Panc1 (cell line): ENCODE measurements around the gene HMOX1. TPM values are rescaled to one million over a fixed set of nuclear protein-coding genes. Genes with fewer than 3 reads are reported as not detected.

Experiments
- ATAC-seq: fragments of 200-7000 bp; cut with Tn5 transposase; 2 replicates; pipeline ENCODE4 v1.9.1; 2020; ENCODE audit warnings: mild to moderate bottlenecking, moderate library complexity
- BruUV-seq: library from RNA; stranded (reverse); fragments of 400-500 nt; replicated peaks from 2 replicates; lab custom pipeline; 2021; lab: Mats Ljungman, UMichigan
- CTCF ChIA-PET: fragments of 300-600 bp; sonication (Branson Sonifier 250); formaldehyde crosslinking; loops from one replicate; lab custom pipeline; 2022; ENCODE audit warnings: antibody characterized with exemption; lab: Charles Lee
- POLR2A ChIA-PET: fragments of 300-600 bp; sonication (Branson Sonifier 250); formaldehyde crosslinking; loops from one replicate; lab custom pipeline; 2022; ENCODE audit warnings: antibody characterized with exemption; lab: Charles Lee
- DNase-seq: peaks from one replicate; pipeline ENCODE4 v3.0.0-alpha.2; 2010; ENCODE audit warnings: low read depth, low spot score
- H3K27ac ChIP-seq: 2 replicates; pipeline ENCODE4 v1.5.1; 2011; ENCODE audit warnings: mild to moderate bottlenecking, low read length, inconsistent platforms
- H3K27me3 ChIP-seq: fragments of 200-500 bp; sonication (Bioruptor generic); 2 replicates; pipeline ENCODE4 v1.6.0; 2014; ENCODE audit warnings: low read length, inconsistent platforms; ENCODE audit not compliant: control insufficient read depth, insufficient read depth
- H3K36me3 ChIP-seq: fragments of 200-500 bp; sonication (Bioruptor generic); 2 replicates; pipeline ENCODE4 v1.5.1; 2014; ENCODE audit warnings: inconsistent platforms, mild to moderate bottlenecking, low read length, moderate library complexity; ENCODE audit not compliant: control insufficient read depth, insufficient read depth
- H3K4me1 ChIP-seq: 2 replicates; pipeline ENCODE4 v1.5.1; 2011; ENCODE audit warnings: inconsistent platforms, mild to moderate bottlenecking, low read length, moderate library complexity; ENCODE audit not compliant: control insufficient read depth, insufficient read depth
- H3K4me3 ChIP-seq, 2 experiments: 2 replicates each; pipeline ENCODE4 v1.5.1; 2011 to 2012; ENCODE audit warnings: low read depth in 2 of 2, low read length in 2 of 2, mild to moderate bottlenecking in 2 of 2, inconsistent platforms in 1 of 2, moderate library complexity in 1 of 2
- H3K9me3 ChIP-seq: fragments of 200-500 bp; sonication (Bioruptor generic); 2 replicates; pipeline ENCODE4 v1.5.1; 2014; ENCODE audit warnings: low read depth, mild to moderate bottlenecking, inconsistent platforms, low read length, moderate library complexity; ENCODE audit not compliant: control insufficient read depth, insufficient read depth
- POLR2AphosphoS5 ChIP-seq: IDR thresholded peaks from 2 replicates; pipeline ENCODE4 v1.6.1; 2012; ENCODE audit warnings: mild to moderate bottlenecking, low read depth, low read length, moderate library complexity
- SIN3A ChIP-seq: IDR thresholded peaks from 2 replicates; pipeline ENCODE4 v1.6.1; 2012; ENCODE audit warnings: low read depth, mild to moderate bottlenecking, low read length, moderate library complexity, borderline replicate concordance; ENCODE audit not compliant: insufficient read depth
- TCF7L2 ChIP-seq: IDR thresholded peaks from 2 replicates; pipeline ENCODE4 v1.6.1; 2011; ENCODE audit warnings: mild to moderate bottlenecking, low read depth, low read length, inconsistent platforms
- in situ Hi-C: cut with HindIII; loops from 2 replicates; pipeline ENCODE4 v1.10.0; 2016; ENCODE audit warnings: low sequenced_read_pairs, low pct_unique_long_range_greater_than_20kb
- intact Hi-C: fragments of 100-400 bp; cut with micrococcal nuclease; formaldehyde crosslinking; loops from one replicate; pipeline ENCODE4 v1.10.0; 2022; ENCODE audit not compliant: unreplicated experiment
- total RNA-seq: library from RNA; stranded (reverse); gene quantifications from one replicate; pipeline ENCODE4 v1.2.1, GENCODE V29; 2021; ENCODE audit not compliant: unreplicated experiment
- TF ChIP-seq, protein P1 (sequence below), 2 experiments: IDR thresholded peaks; 2 replicates each; pipeline ENCODE4 v1.6.1; 2011 to 2012; ENCODE audit warnings: low read depth in 2 of 2, control low read depth in 1 of 2, low read length in 1 of 2, mild to moderate bottlenecking in 1 of 2, moderate library complexity in 1 of 2; ENCODE audit not compliant: insufficient read depth in 1 of 2
- TF ChIP-seq, protein P2 (sequence below): fragments of 450-650 bp; IDR thresholded peaks from 2 replicates; pipeline ENCODE4 v1.5.1; 2017; ENCODE audit warnings: mild to moderate bottlenecking

The HMOX1 gene
- total RNA-seq, 1 experiment from 2014 or later, result 105 TPM

DNA sequence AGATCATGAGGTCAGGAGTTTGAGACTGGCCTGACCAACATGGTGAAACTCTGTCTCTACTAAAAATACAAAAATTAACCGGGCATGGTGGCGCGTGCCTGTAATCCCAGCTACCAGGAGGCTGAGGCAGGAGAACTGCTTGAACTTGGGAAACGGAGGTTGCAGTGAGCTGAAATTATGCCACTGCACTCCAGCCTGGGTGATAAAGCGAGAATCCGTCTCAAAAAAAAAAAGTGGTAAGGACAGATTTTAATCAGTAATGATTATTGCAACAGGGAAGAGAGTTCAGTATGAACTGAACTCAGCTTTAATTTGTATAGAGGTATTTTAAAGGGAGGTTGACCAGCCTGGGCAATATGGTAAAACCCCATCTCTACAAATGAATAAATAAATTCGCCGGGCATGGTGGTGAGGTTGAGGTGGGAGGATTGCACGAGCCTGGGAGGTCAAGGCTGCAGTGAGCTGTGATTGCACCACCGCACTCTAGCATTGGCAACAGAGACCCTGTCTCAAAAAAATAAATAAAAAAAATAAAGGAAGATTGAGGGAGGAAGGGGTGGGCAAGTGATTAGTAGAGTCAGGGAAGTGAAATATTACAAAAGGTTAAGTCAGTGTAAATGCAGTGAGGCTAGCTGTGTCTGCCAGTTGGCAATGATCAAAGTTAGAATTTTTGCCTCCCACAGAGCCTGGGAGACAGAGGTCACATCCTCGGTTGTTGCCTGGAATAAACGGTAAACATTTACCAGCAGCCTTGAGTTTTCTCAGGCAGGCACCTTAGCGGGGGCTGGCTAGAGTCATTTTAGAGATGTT is 16.4 kb downstream of the HMOX1 start:
- no peaks in the 10 kb centered on the region for H3K9me3 ChIP-seq
- no peaks in the 10 kb centered on the region; the same call in 1 of the 2 replicates for H3K36me3 ChIP-seq
- TF ChIP-seq TCF7L2 (peak; percentile 85), SIN3A (no peak)
- TF ChIP-seq, protein P1, sequence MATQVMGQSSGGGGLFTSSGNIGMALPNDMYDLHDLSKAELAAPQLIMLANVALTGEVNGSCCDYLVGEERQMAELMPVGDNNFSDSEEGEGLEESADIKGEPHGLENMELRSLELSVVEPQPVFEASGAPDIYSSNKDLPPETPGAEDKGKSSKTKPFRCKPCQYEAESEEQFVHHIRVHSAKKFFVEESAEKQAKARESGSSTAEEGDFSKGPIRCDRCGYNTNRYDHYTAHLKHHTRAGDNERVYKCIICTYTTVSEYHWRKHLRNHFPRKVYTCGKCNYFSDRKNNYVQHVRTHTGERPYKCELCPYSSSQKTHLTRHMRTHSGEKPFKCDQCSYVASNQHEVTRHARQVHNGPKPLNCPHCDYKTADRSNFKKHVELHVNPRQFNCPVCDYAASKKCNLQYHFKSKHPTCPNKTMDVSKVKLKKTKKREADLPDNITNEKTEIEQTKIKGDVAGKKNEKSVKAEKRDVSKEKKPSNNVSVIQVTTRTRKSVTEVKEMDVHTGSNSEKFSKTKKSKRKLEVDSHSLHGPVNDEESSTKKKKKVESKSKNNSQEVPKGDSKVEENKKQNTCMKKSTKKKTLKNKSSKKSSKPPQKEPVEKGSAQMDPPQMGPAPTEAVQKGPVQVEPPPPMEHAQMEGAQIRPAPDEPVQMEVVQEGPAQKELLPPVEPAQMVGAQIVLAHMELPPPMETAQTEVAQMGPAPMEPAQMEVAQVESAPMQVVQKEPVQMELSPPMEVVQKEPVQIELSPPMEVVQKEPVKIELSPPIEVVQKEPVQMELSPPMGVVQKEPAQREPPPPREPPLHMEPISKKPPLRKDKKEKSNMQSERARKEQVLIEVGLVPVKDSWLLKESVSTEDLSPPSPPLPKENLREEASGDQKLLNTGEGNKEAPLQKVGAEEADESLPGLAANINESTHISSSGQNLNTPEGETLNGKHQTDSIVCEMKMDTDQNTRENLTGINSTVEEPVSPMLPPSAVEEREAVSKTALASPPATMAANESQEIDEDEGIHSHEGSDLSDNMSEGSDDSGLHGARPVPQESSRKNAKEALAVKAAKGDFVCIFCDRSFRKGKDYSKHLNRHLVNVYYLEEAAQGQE (IDR thresholded peaks at IDR 0.05; ENCODE audit: insufficient read depth in 1 of 2, low read depth in 2 of 2, low read length in 1 of 2), result no peak
- peaks cover 38% of the 10 kb centered on the region for H3K4me1 ChIP-seq
- no peaks in the 10 kb centered on the region for H3K27me3 ChIP-seq
- BruUV-seq, result no TSS peak
- in situ Hi-C loops (no loop called here), intact Hi-C loops (loop anchor here (5.0 kb wide), 1 partner anchor 45 kb away; no protein-coding TSS in a partner anchor)
- no peak for DNase-seq
- H3K4me3 ChIP-seq, result peak overlapping the region in 1 of 2 experiments; percentile 16; a peak in 1 of 4 replicates
- ATAC-seq, result peak; percentile 31; the same call in 1 of the 2 replicates
- peak overlapping the region; percentile 82 for H3K27ac ChIP-seq
- ChIA-PET CTCF (interaction anchor here (0.7 kb wide), 1 partner anchor 35 kb away, joined by 4 read pairs; no protein-coding TSS in a partner anchor), POLR2A (interaction anchor here (0.6 to 0.7 kb wide), 3 partner anchors 131 to 230 kb away, joined by 3 to 5 read pairs (median 3); no protein-coding TSS in a partner anchor)

DNA sequence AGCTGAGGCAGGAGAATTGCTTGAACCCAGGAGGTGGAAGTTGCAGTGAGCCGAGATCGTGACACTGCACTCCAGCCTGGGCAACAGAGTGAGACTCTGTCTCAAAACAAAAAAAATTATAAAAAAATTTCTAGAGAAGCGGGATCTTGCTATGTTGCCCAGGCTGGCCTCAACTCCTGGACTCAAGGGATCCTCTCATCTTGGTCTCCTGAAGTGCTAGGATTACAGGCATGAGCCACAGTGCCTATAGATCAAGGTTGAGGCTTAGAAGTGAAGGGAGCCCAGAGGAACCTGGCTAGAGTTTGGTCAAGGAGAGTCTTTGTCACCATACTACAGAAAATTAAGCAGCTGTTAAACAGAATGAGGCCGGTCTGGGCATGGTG is 17.7 kb downstream of the HMOX1 start:
- intact Hi-C loops, result loop anchor here (5.0 kb wide), 1 partner anchor 46 kb away; no protein-coding TSS in a partner anchor
- Histone ChIP-seq H3K4me1 (peaks cover 39% of the 10 kb centered on the region), H3K36me3 (no peaks in the 10 kb centered on the region; the same call in 1 of the 2 replicates), H3K27me3 (no peaks in the 10 kb centered on the region), H3K4me3 (no peak overlapping the region), H3K9me3 (no peaks in the 10 kb centered on the region), H3K27ac (peak overlapping the region; percentile 78)
- no peak for ATAC-seq
- TF ChIP-seq, protein P2, sequence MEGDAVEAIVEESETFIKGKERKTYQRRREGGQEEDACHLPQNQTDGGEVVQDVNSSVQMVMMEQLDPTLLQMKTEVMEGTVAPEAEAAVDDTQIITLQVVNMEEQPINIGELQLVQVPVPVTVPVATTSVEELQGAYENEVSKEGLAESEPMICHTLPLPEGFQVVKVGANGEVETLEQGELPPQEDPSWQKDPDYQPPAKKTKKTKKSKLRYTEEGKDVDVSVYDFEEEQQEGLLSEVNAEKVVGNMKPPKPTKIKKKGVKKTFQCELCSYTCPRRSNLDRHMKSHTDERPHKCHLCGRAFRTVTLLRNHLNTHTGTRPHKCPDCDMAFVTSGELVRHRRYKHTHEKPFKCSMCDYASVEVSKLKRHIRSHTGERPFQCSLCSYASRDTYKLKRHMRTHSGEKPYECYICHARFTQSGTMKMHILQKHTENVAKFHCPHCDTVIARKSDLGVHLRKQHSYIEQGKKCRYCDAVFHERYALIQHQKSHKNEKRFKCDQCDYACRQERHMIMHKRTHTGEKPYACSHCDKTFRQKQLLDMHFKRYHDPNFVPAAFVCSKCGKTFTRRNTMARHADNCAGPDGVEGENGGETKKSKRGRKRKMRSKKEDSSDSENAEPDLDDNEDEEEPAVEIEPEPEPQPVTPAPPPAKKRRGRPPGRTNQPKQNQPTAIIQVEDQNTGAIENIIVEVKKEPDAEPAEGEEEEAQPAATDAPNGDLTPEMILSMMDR, result no peak
- no peak for TF ChIP-seq POLR2AphosphoS5
- no peak for TF ChIP-seq TCF7L2
- TF ChIP-seq SIN3A, result no peak
- TF ChIP-seq, protein P1 (IDR thresholded peaks at IDR 0.05; ENCODE audit: insufficient read depth in 1 of 2, low read depth in 2 of 2, low read length in 1 of 2), result no peak
- BruUV-seq, result no TSS peak
- ChIA-PET POLR2A (no interaction called here), CTCF (no interaction called here)
- no peak for DNase-seq
- in situ Hi-C loops, result no loop called here
